HG03039 (cell line): ENCODE measurements around the gene GPC6.

Experiments used
- ATAC-seq: cut with Tn5 transposase; IDR thresholded peaks from one replicate; pipeline ENCODE4 v1.9.1; 2021; ENCODE audit warnings: mild to moderate bottlenecking, moderate library complexity; ENCODE audit not compliant: unreplicated experiment

Gene GPC6

GRCh38 chr13:94309997-94310855 lies 1083.6 kb downstream of the GPC6 start:
- ATAC-seq: no peak

GRCh38 chr13:94311893-94312292 lies 1085.3 kb downstream of the GPC6 start:
- no peak for ATAC-seq

- peak; percentile 57 for ATAC-seq
Observed at GRCh38 chr13:94312511-94313216, 1086.1 kb downstream of the GPC6 start.

- no peak for ATAC-seq
Observed at GRCh38 chr13:94313321-94313910, 1086.8 kb downstream of the GPC6 start.

GRCh38 chr13:94313926-94314325 lies 1087.3 kb downstream of the GPC6 start:
- ATAC-seq: no peak

- no peak for ATAC-seq
Observed at GRCh38 chr13:94315188-94315587, 1088.6 kb downstream of the GPC6 start.

GRCh38 chr13:94317063-94317491 lies 1090.5 kb downstream of the GPC6 start:
- no peak for ATAC-seq

GRCh38 chr13:94318418-94318817 lies 1091.8 kb downstream of the GPC6 start:
- ATAC-seq: no peak

GRCh38 chr13:94319501-94319900 lies 1092.9 kb downstream of the GPC6 start:
- ATAC-seq: no peak

GRCh38 chr13:94322925-94323763 lies 1096.5 kb downstream of the GPC6 start:
- ATAC-seq: no peak

- ATAC-seq: no peak
Observed at GRCh38 chr13:94323764-94324758, 1097.5 kb downstream of the GPC6 start.

- no peak for ATAC-seq
Observed at GRCh38 chr13:94324767-94325540, 1098.3 kb downstream of the GPC6 start.

- ATAC-seq: no peak
Observed at GRCh38 chr13:94325650-94326049, 1099.0 kb downstream of the GPC6 start.

- ATAC-seq: peak; percentile 94
Observed at GRCh38 chr13:94327318-94327717, 1100.7 kb downstream of the GPC6 start.

- no peak for ATAC-seq
Observed at GRCh38 chr13:94328381-94329041, 1101.9 kb downstream of the GPC6 start.

- ATAC-seq: no peak
Observed at GRCh38 chr13:94329277-94329676, 1102.7 kb downstream of the GPC6 start.

GRCh38 chr13:94329754-94330551 lies 1103.3 kb downstream of the GPC6 start:
- no peak for ATAC-seq
